Mesendoderm (in vitro differentiated cells): ENCODE measurements around the gene FAM210A.
A peak's percentile ranks its signal among the peaks of the same experiment; 100 is the strongest.
"Not testable (repeated sequence)": the region's sequence is repeated elsewhere in the genome, so short reads cannot be mapped to it uniquely, and the experiment has no call there.

Experiments
- DNase-seq: peaks from one replicate; pipeline ENCODE4 v3.0.0; 2013
- H2AK5ac ChIP-seq: 2 replicates; pipeline ENCODE4 v1.6.1; 2013; ENCODE audit warnings: low read length, inconsistent platforms
- H2BK120ac ChIP-seq: 2 replicates; pipeline ENCODE4 v1.6.1; 2013; ENCODE audit warnings: low read depth, mild to moderate bottlenecking, low read length, moderate library complexity, mixed read lengths
- H2BK15ac ChIP-seq: replicated peaks from 2 replicates; pipeline ENCODE4 v1.6.1; 2013; ENCODE audit warnings: low read depth, mild to moderate bottlenecking, moderate library complexity
- H2BK5ac ChIP-seq: 2 replicates; pipeline ENCODE4 v1.6.1; 2013; ENCODE audit warnings: low read length, inconsistent platforms
- H3K18ac ChIP-seq: 2 replicates; pipeline ENCODE4 v1.6.1; 2013; ENCODE audit warnings: mild to moderate bottlenecking, low read length, mixed read lengths
- H3K23ac ChIP-seq: one replicate; pipeline ENCODE4 v1.6.1; 2013; ENCODE audit warnings: low read length
- H3K27ac ChIP-seq: 2 replicates; pipeline ENCODE4 v1.5.1; 2013; ENCODE audit warnings: low read depth, mild to moderate bottlenecking, inconsistent platforms, low read length, moderate library complexity
- H3K27me3 ChIP-seq: 2 replicates; pipeline ENCODE4 v1.6.1; 2013; ENCODE audit warnings: low read length, control low read depth, mild to moderate bottlenecking, inconsistent platforms; ENCODE audit not compliant: insufficient read depth, poor library complexity
- H3K36me3 ChIP-seq: 2 replicates; pipeline ENCODE4 v1.6.1; 2013; ENCODE audit warnings: low read length, inconsistent platforms; ENCODE audit not compliant: control insufficient read depth, insufficient read depth
- H3K4ac ChIP-seq: one replicate; pipeline ENCODE4 v1.6.1; 2013; ENCODE audit warnings: low read depth, mild to moderate bottlenecking, low read length, moderate library complexity
- H3K4me1 ChIP-seq: 2 replicates; pipeline ENCODE4 v1.6.1; 2013; ENCODE audit warnings: low read depth, low read length, inconsistent platforms; ENCODE audit not compliant: control insufficient read depth
- H3K4me2 ChIP-seq: 2 replicates; pipeline ENCODE4 v1.6.1; 2013; ENCODE audit warnings: low read length
- H3K4me3 ChIP-seq: 2 replicates; pipeline ENCODE4 v1.5.1; 2013; ENCODE audit warnings: mild to moderate bottlenecking, low read length
- H3K56ac ChIP-seq: one replicate; pipeline ENCODE4 v1.6.1; 2013; ENCODE audit warnings: low read length
- H3K79me1 ChIP-seq: 2 replicates; pipeline ENCODE4 v1.6.1; 2013; ENCODE audit warnings: low read length, inconsistent platforms
- H3K79me2 ChIP-seq: 2 replicates; pipeline ENCODE4 v1.6.1; 2013; ENCODE audit warnings: mild to moderate bottlenecking, low read length; ENCODE audit not compliant: control insufficient read depth, insufficient read depth
- H3K9ac ChIP-seq: 2 replicates; pipeline ENCODE4 v1.6.1; 2013; ENCODE audit warnings: low read length, inconsistent platforms
- H4K5ac ChIP-seq: one replicate; pipeline ENCODE4 v1.6.1; 2013; ENCODE audit warnings: low read length
- H4K8ac ChIP-seq: one replicate; pipeline ENCODE4 v1.6.1; 2013; ENCODE audit warnings: low read depth, mild to moderate bottlenecking, control low read depth, low read length, moderate library complexity
- WGBS: extraction: QIAGEN DNeasy Blood & Tissue Kit; methylation state at CpG from one replicate; pipeline ENCODE4 v1.1.7; 2013; ENCODE audit warnings: low lambda C conversion rate, missing lambda C conversion rate; ENCODE audit not compliant: insufficient coverage; ENCODE audit errors: extremely low coverage; 5-methylcytosine and 5-hydroxymethylcytosine counted together

FAM210A gene

GRCh38 chr18:13684546-13684945, 41.8 kb downstream of the FAM210A start:
- no peak overlapping the region for H3K4ac ChIP-seq
- H3K27ac ChIP-seq, result no peak overlapping the region
- no peaks in the 10 kb centered on the region for H3K27me3 ChIP-seq
- no peak overlapping the region for H3K56ac ChIP-seq
- WGBS, result 100% methylated on average over 1 of the region's 4 CpGs
- no peak overlapping the region for H3K23ac ChIP-seq
- no peak overlapping the region for H2AK5ac ChIP-seq
- H3K36me3 ChIP-seq, result no peaks in the 10 kb centered on the region
- H3K9ac ChIP-seq, result no peak overlapping the region
- no peak overlapping the region for H2BK5ac ChIP-seq
- no peak overlapping the region for H2BK15ac ChIP-seq
- no peak overlapping the region for H3K4me3 ChIP-seq
- peak; percentile 42 for DNase-seq
- H3K79me1 ChIP-seq, result peaks cover 5% of the 10 kb centered on the region
- no peak overlapping the region for H3K4me2 ChIP-seq
- no peak overlapping the region for H4K8ac ChIP-seq
- no peak overlapping the region for H4K5ac ChIP-seq
- H3K18ac ChIP-seq, result no peak overlapping the region
- peaks cover 9% of the 10 kb centered on the region for H3K79me2 ChIP-seq
- peaks cover 6% of the 10 kb centered on the region for H3K4me1 ChIP-seq
- no peak overlapping the region for H2BK120ac ChIP-seq

- Histone ChIP-seq H2BK5ac (no peak overlapping the region), H3K79me2 (peaks cover 7% of the 10 kb centered on the region), H3K4ac (no peak overlapping the region), H3K4me3 (no peak overlapping the region), H3K36me3 (no peaks in the 10 kb centered on the region), H4K8ac (no peak overlapping the region), H3K23ac (no peak overlapping the region), H4K5ac (no peak overlapping the region), H2BK120ac (no peak overlapping the region), H3K79me1 (peaks cover under 1% of the 10 kb centered on the region), H3K56ac (no peak overlapping the region), H3K27me3 (no peaks in the 10 kb centered on the region), H3K4me1 (peaks cover 3% of the 10 kb centered on the region), H3K4me2 (no peak overlapping the region), H2BK15ac (no peak overlapping the region), H3K9ac (no peak overlapping the region), H3K18ac (no peak overlapping the region), H2AK5ac (no peak overlapping the region), H3K27ac (no peak overlapping the region)
- no CpG with 5 or more reads among the region's 6 CpGs for WGBS
- DNase-seq, result no peak
Measured at GRCh38 chr18:13681701-13682100, 44.7 kb downstream of the FAM210A start.

GRCh38 chr18:13680612-13681011, 45.7 kb downstream of the FAM210A start:
- H3K23ac ChIP-seq, result no peak overlapping the region
- H2AK5ac ChIP-seq, result no peak overlapping the region
- no peak overlapping the region for H4K8ac ChIP-seq
- peaks cover 7% of the 10 kb centered on the region for H3K79me2 ChIP-seq
- H3K27ac ChIP-seq, result no peak overlapping the region
- H3K4me2 ChIP-seq, result no peak overlapping the region
- H3K79me1 ChIP-seq, result peaks cover 2% of the 10 kb centered on the region
- DNase-seq, result peak; percentile 67
- H3K4me3 ChIP-seq, result no peak overlapping the region
- H4K5ac ChIP-seq, result no peak overlapping the region
- H3K4ac ChIP-seq, result no peak overlapping the region
- H3K27me3 ChIP-seq, result no peaks in the 10 kb centered on the region
- no CpG with 5 or more reads among the region's 5 CpGs for WGBS
- peaks cover 1% of the 10 kb centered on the region for H3K4me1 ChIP-seq
- H3K18ac ChIP-seq, result no peak overlapping the region
- H3K9ac ChIP-seq, result no peak overlapping the region
- H3K36me3 ChIP-seq, result no peaks in the 10 kb centered on the region
- H2BK5ac ChIP-seq, result no peak overlapping the region
- H3K56ac ChIP-seq, result no peak overlapping the region
- H2BK15ac ChIP-seq, result no peak overlapping the region
- H2BK120ac ChIP-seq, result no peak overlapping the region

GRCh38 chr18:13677350-13677749, 49.0 kb downstream of the FAM210A start:
- H3K79me2 ChIP-seq, H3K4me1 ChIP-seq, DNase-seq, H3K4me2 ChIP-seq, H3K9ac ChIP-seq, H4K5ac ChIP-seq, H2AK5ac ChIP-seq, H3K79me1 ChIP-seq, H3K27me3 ChIP-seq, H3K27ac ChIP-seq, H3K4ac ChIP-seq, H3K23ac ChIP-seq, H3K36me3 ChIP-seq, H3K4me3 ChIP-seq, H2BK15ac ChIP-seq, H3K18ac ChIP-seq, H2BK5ac ChIP-seq, H4K8ac ChIP-seq, H2BK120ac ChIP-seq: not testable (repeated sequence)
- H3K56ac ChIP-seq, result peak overlapping the region; percentile 25
- no CpG with 5 or more reads among the region's 13 CpGs for WGBS

DNA sequence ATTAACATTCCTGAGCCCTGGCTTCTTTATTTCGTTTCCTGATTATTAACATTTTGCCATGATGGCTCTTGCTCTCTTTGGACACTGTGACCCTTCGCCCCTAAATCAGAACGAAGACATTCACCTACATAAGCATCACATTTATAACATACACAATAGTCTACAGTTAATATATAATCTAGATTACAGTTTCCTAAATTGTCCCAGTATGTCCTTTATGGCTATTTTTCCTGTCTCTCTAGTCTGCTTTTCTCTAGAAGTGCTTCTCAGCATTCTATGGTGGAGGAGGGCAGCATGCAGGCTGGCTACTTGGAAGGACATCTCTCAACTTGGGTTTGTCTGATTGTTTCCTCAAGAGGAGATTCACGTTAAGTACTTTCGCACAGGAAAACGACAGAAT, 49.9 kb downstream of the FAM210A start:
- no peaks in the 10 kb centered on the region for H3K4me1 ChIP-seq
- H3K9ac ChIP-seq, result no peak overlapping the region
- no peaks in the 10 kb centered on the region for H3K27me3 ChIP-seq
- no CpG with 5 or more reads among the region's 6 CpGs for WGBS
- H3K4me2 ChIP-seq, result no peak overlapping the region
- H3K27ac ChIP-seq, result peak overlapping the region; percentile 28
- H3K79me2 ChIP-seq, result peaks cover 3% of the 10 kb centered on the region
- H4K8ac ChIP-seq, result no peak overlapping the region
- no peak overlapping the region for H2AK5ac ChIP-seq
- no peak overlapping the region for H3K4ac ChIP-seq
- H3K18ac ChIP-seq, result no peak overlapping the region
- H3K4me3 ChIP-seq, result peak overlapping the region; percentile 28
- H3K56ac ChIP-seq, result no peak overlapping the region
- H2BK5ac ChIP-seq, result no peak overlapping the region
- H4K5ac ChIP-seq, result no peak overlapping the region
- DNase-seq, result no peak
- no peaks in the 10 kb centered on the region for H3K36me3 ChIP-seq
- peaks cover 4% of the 10 kb centered on the region for H3K79me1 ChIP-seq
- H2BK120ac ChIP-seq, result no peak overlapping the region
- no peak overlapping the region for H2BK15ac ChIP-seq
- H3K23ac ChIP-seq, result no peak overlapping the region

DNA sequence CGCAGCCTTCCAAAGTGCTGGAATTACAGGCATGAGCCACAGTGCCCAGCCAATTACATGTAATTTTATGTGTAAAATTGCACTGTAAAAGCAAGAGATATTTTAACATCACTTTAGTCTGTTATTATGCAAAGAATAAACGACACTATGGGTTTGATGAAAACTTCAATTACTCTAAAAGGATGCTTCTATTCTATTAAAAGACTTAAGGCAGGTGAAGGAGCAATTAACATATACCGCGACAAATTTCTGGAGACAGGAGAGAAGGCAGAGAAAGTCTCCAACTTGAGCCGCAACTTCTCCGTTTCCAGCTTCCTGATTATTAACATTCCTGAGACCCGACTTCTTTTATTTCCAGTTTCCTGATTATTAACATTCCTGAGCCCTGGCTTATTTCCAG, 53.7 kb downstream of the FAM210A start:
- no peak overlapping the region for H3K9ac ChIP-seq
- no peak overlapping the region for H3K27ac ChIP-seq
- WGBS, result no CpG with 5 or more reads among the region's 7 CpGs
- no peak overlapping the region for H3K23ac ChIP-seq
- H2AK5ac ChIP-seq, result no peak overlapping the region
- peaks cover 2% of the 10 kb centered on the region for H3K4me1 ChIP-seq
- no peak overlapping the region for H2BK120ac ChIP-seq
- H2BK15ac ChIP-seq, result no peak overlapping the region
- H2BK5ac ChIP-seq, result no peak overlapping the region
- no peaks in the 10 kb centered on the region for H3K27me3 ChIP-seq
- H4K5ac ChIP-seq, result no peak overlapping the region
- H3K36me3 ChIP-seq, result no peaks in the 10 kb centered on the region
- H3K56ac ChIP-seq, result no peak overlapping the region
- no peak overlapping the region for H3K18ac ChIP-seq
- H3K79me2 ChIP-seq, result no peaks in the 10 kb centered on the region
- H3K4me3 ChIP-seq, result no peak overlapping the region
- H3K4ac ChIP-seq, result no peak overlapping the region
- H4K8ac ChIP-seq, result no peak overlapping the region
- H3K79me1 ChIP-seq, result peaks cover 9% of the 10 kb centered on the region
- no peak for DNase-seq
- H3K4me2 ChIP-seq, result no peak overlapping the region
